HG02943 (cell line): Measurements from ENCODE around the gene FN3KRP.
"Not testable (repeated sequence)": the region's sequence is repeated elsewhere in the genome, so short reads cannot be mapped to it uniquely, and the experiment has no call there.

Experiments
- ATAC-seq: cut with Tn5 transposase; IDR thresholded peaks from one replicate; pipeline ENCODE4 v1.9.1; 2021; ENCODE audit warnings: mild to moderate bottlenecking, low read depth, moderate library complexity; ENCODE audit not compliant: unreplicated experiment

Gene FN3KRP

DNA sequence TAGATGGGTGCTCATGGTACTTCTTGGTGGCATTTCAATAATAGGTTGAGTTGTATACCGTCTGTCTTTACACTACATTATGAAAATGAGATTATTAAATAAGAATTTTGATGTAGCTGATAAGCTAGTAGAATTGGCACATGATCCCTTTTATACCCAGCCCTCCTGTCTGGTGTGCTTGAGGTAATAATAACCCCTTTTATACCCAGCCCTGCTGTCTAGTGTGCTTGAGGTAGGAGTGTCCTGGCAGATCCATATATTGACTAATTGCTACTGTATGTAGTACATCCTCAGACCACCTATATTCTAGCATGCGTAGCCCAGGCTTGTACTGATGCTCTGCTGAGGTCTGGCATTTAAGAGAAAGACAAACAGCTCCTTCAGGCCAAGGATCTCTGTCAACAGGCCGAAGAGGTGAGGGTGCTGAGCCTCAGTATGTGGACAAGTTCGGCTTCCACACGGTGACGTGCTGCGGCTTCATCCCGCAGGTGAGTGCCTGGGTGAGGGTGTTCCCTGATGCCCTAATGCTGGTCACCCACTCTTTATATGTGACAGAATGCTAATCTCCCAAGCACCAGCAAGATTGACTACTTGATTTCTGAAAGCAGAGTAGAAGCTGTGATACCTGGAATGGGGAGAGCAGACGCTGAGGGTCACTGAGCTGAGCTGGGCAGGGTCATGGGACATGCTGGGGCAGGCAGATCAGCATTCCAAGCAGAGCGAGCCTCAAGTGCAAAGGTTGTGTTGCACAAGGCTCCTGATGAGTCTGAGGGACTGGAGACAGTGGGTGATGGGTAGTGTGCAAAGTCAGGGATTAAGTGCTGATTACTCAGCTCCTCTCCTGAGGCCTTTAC lies 24.6 kb downstream of the FN3KRP start:
- no peak for ATAC-seq

DNA sequence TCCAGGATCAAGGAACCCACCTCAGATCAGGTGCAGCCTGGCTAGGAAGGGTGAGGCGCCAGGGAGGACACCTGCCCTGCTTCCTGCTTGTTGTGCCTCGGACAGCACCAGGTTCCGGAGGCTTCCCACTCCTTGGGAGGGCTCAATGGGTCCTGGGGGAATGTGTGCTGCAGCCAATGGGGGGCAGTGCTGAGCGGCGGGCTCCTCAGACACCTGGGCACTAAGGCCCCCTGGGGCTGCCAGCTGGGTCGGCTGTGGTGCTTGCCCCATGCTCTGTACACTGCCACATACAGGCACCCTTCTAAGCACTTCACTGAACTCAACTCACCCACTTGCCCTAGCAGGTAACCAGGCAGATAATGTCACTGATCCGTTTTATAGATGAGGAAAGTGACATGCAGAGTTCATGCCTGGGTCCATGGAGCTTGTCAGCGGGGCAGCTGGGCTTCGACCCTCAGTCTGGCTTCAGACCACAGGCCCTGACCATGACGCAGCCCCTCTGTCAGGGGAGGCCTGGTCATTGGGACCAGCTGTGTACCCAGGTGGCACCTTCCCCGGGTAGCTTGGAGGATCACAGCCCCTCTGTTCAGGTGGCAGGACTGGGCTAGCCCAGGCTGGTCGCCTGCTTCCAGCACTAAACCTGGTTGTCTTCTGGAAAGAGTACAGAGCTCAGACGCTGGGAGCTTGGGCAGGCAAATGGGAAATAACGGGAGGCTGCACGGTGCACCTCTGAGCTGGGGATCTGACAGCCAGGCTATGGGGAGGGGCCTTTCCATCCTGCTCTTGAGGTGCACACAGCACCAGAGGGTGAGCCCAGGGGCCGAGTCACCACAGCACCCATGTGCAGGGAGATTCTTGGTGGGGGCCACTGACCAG lies 27.1 kb downstream of the FN3KRP start:
- no peak for ATAC-seq

DNA sequence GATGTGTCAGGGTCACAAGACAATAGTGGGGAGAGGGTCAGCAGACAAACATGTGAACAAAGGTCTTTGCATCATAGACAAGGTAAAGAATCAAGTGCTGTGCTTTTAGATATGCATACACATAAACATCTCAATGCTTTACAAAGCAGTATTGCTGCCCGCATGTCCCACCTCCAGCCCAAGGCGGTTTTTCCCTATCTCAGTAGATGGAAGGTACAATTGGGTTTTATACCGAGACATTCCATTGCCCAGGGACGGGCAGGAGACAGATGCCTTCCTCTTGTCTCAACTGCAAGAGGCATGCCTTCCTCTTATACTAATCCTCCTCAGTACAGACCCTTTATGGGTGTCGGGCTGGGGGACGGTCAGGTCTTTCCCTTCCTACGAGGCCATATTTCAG lies 28.2 kb downstream of the FN3KRP start:
- not testable (repeated sequence) for ATAC-seq

DNA sequence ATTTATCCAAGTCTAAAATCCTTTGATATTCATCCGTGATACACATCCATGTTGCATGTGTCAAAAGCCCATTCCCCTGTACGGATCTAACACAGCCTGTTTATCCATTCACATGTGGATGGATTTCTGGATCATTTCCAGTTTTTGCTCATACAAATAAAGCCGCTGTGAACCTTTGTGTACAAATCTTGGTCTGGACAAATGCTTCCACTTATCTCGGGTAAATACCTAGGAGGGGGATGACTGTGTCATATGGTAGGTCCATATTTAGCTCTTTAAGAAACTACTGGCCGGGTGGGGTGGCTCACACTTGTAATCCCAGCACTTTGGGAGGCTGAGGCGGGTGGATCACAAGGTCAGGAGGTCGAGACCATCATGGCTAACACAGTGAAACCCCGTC lies 29.0 kb downstream of the FN3KRP start:
- no peak for ATAC-seq

DNA sequence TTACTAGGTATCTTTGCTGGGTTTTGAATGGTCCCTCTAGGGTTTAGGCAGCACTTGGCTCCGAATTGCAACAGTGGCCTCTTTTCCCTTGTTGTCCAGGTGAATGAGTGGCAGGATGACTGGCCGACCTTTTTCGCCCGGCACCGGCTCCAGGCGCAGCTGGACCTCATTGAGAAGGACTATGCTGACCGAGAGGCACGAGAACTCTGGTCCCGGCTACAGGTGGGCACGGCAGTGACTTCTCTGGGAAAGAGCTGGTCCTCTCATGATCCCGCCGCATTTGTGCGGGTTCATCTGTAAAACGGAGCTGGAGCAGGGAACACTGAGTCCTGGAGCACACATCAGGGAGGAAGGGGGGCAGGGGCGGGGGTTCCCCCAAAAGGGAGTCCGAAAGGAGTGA lies 32.2 kb downstream of the FN3KRP start:
- no peak for ATAC-seq

DNA sequence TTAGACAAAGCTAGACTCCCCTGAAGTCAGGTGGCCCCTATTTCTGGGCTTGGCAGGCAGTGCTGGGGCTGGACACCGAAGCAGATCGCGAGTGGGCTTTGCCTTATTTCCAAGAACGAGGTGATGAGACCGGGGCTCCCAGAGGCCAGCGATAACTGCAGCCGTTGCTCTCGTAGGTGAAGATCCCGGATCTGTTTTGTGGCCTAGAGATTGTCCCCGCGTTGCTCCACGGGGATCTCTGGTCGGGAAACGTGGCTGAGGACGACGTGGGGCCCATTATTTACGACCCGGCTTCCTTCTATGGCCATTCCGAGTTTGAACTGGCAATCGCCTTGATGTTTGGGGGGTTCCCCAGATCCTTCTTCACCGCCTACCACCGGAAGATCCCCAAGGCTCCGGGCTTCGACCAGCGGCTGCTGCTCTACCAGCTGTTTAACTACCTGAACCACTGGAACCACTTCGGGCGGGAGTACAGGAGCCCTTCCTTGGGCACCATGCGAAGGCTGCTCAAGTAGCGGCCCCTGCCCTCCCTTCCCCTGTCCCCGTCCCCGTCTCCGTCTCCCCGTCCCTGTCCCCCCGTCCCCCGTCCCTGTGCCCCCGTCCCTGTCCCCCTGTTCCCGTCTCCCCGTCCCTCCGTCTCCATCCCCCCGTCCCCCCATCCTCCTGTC lies 33.9 kb downstream of the FN3KRP start:
- ATAC-seq: no peak

DNA sequence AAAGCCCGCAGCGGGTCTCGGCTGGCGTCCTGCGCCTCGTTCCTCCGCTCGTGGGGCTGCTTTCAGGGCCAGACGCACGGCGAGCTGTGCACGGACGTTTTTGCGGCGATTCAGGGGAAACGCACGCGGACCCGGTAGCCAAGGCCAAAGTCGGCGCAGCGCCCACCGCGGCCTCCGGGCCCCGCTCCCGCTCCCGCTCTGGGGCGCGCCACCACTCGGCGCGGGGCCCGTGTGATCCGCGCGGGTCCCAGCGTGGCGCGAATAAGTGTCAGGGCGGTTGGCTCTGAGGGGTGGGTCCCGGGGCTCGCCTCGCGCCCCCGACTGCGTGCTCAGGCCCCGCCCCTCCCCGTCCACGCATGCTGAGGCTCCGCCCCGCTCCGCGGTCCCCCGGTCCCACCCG lies 34.7 kb downstream of the FN3KRP start:
- ATAC-seq: no peak

DNA sequence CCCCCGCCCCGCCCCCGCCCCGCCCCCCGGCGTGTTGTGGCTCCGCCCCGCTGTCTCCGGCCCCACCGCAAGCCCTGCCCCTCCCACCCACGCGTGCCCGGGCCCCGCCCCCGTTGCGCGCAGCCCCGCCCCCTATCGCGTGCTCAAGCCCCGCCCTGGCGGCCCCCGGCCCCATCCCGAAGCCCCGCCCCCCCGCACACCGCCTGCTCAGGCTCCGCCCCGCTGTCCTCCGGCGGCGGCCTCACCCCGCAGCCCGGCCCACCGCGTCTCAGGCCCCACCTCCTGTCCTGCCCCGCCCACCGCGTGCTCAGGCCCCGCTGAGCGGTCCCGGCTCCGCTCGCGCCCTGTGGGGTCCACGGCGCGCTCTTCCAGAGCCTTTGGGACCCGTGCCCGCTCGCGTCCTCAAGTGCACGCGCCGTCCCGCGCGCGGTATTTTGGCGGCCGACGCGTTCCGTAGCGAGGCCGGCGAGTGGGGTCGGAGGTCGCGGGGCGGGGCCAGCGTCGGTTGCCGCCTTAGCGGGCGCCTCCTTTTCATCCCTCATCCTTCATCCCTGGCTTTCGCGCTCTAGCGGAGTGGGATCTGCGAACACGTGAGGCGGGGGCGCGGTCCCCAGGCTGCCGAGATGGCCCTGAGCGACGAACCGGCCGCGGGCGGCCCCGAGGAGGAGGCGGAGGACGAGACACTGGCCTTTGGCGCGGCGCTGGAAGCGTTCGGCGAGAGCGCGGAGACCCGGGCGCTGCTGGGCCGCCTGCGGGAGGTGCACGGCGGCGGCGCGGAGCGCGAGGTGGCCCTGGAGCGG lies 35.3 kb downstream of the FN3KRP start, which contains the start of gene TBCD:
Gene TBCD (plus strand): TSS at position 495 of the 800 bp plus-strand sequence. CDS start 129 bp downstream, at position 624.
- peak; percentile 65 for ATAC-seq

DNA sequence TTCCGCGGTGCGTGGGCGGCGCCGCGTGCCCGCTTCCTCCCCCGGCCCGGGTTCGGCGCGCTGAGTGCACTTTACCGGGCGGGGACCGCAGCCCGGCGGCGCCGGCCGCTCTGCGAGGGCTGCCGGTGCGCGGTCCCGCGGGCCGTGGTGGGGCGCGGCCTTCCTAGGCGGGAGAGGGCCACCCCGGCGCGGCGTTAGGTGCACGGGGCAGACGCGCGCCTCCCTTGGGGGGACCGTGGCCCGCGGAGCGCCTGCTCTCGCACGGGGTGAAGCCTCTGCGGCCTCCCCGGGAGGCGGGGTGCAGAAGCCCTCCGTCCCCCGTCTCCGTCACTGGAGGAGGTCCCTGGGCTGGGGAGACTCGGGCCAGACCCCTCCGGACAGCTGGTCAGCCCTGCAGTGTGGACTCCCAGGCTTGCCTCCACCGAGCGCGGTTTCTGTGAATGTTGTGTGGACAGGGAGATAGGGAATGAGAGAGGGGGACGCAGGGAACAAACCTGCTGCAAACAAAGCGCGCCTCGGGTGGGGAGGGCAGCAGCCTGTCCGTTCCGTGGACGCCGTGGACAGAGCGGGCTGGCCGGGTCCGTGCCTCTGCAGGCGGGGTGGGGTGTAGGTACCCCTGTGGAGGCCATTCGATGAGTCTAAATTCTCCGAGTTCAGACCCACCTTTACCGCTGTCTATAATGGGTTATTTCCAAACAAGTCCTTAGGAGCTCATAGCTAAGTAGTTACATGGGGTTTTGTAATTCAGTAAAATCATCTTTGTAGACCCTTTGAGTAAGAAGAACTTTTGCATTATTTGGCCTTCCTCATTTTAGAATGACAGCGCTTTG lies 36.1 kb downstream of the FN3KRP start:
- ATAC-seq: peak; percentile 15

DNA sequence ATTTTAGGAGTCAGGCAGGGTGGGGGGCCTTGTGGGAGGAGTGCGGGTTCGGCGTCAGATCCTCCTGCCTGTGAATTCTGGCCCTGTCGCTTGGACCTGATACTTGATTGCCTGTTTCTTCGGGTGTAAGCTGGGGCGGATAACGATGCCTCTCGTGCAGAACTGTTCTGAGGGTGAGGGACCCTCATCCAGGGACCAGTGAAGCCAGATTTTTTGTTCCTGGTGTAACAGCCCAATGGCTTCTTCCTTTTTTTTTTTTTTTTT lies 36.6 kb downstream of the FN3KRP start:
- no peak for ATAC-seq

DNA sequence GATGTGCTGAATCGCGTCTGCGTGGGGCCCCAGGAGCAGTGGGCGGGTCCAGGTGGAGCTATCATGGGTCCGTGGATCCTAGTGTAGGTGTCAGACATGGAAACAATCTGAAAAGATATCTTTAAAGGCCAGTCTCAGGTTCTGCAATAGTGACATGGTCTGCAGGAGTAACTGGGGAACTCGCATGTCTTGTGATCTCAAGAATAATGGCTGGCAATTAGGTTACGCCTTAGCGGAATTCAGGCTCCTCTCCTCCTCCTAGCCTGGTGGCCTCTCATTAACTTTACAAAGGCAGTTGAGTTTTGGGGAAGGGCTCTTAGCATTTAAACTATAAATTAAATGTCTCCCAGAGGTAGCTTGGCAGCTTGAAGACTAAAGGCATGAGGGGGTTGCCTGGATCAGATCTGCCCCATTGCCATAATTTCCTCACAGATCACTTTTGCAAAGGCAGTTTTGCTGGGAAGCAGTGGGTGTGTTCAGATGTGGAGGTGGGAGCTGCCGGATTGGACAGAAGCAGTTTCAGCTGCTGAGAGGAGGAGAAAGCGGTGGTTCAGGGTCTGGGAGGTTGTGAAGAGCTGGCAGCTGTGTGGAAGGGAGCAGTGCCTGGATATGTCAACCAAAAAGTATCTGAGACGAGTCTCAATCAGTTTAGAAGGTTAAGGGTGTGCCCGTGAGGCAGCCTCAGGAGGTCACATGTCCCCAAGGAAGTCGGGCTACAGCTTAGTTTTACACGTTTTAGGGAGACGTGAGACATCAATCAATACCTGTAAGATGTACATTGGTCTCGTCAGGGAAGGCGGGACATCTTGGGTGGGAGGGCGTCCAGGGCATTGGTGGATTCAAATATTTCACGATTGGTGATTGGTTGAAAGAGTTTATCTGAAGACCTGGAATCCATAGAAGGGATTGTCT lies 38.0 kb downstream of the FN3KRP start:
- no peak for ATAC-seq

DNA sequence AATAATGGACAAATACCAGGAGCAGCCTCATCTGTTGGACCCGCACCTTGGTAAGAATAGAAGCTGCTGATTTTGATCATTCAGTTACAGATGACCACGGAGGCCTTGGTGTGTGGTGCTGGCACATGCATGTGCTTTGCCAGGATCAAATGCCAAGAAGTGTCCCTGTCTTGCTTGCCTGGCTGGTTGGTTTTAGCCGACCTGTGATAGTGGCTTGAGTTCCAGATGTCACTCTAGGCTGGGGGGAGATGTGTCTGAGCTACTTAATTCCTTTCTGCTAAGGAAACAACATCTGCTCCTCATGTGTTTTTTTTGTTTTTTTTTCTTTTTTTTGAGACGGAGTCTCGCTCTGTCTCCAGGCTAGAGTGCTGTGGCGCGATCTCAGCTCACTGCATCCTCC lies 39.7 kb downstream of the FN3KRP start:
- ATAC-seq: no peak

DNA sequence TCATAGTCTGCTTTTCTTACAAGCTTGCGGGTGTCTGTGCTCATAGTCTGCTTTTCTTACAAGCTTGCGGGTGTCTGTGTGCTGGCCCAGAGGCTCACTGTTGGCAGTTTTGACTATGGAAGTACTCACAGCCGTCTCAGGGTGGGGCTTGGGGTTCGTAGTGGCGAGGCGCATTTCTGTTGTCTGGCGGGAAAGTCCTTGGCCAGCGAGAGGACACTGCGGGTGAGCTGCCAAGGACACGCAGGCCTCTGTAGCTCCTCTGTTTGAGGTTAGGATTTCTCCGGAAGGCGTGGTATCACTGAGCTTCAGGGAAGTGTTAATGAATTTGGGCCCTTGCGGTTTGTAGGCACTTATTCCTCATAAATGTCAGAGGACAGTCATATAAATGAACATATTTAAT lies 48.9 kb downstream of the FN3KRP start:
- ATAC-seq: no peak

DNA sequence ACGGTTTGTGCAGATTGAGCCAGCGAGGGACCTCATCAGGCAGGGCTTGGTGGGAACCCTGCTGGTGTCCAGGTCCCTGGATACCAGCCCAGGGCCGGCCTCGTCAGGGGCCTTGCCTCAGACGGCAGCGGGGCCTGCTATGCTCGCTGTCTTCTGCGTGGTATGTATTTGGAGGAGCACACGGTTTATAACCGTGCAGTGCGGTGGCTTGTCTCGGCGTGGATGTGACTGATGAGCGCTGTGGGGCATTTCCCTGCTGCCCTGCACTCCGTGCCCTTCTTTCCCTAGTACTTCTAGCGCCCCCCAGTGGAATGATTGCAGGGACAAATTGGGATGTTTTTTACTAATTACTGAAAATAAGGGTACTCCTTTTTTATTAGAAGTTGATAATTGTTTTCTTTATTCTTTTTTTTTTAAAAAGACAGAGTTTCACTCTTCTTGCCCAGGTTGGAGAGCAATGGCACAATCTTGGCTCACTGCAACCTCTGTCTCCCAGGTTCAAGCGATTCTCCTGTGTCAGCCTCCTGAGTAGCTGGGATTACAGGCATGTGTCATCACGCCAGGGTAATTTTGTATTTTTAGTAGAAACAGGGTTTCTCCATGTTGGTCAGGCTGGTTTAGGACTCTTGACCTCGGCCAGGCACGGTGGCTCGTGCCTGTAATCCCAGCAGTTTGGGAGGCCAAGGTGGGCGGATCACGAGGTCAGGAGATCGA lies 50.7 kb downstream of the FN3KRP start:
- no peak for ATAC-seq

DNA sequence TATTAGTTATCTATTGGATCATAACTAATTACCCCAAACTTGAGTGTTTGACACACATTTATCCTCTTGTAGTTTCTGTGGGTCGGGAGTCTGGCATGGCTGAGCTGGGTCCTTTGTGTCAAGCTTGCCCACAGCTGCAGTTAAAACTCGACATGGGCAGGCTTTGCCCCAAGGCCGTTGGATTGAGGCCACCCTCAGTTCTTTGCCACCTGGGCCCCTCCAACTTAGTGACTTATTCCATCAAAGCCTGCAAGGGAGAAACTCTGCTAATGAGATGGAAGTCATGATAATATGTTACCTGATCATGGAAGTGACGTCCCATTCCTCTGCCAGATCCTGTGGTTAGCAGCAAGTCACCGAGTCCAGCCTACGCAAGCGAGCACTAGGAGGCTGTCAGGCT lies 52.5 kb downstream of the FN3KRP start:
- ATAC-seq: no peak

DNA sequence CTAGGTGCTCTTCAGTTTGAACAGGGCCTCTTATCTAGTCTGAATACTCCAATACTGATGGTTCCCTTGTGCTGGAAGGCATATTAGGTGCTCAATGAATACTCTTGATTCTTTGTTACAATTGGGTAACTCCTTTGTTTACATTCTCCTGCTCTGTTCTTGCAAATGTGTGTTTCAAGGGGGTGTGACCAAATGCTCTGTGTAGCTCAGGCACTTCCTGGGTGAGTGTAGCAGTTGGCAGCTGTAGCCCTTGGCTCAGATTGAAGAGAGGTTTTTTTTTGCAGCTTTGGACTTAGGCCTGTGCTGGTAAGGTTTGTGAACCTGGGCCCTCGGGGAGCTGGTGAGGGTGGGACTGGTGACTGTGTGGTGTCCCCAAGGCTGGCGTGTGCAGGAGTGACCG lies 55.5 kb downstream of the FN3KRP start:
- no peak for ATAC-seq

DNA sequence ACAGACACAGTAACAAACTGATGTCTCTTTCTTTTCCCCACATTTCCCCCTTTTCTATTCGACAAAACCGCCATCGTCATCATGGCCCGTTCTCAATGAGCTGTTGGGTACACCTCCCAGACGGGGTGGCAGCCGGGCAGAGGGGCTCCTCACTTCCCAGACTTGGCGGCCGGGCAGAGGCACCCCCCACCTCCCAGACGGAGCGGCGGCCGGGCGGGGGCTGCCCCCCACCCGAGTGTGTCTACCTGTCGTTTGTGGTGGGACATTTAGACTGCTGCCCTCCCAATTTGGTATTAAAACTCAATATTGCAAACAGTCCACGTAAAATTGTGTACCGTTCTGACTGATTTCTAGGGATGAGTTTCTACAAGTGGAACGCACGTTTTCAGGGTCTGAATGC lies 58.0 kb downstream of the FN3KRP start:
- ATAC-seq: not testable (repeated sequence)
